IPS-18c (cell line): ENCODE results near the gene SRGAP3.

Experiments used
- H3K4me3 ChIP-seq: 2 replicates; pipeline ENCODE4 v1.7.0; 2013; ENCODE audit warnings: low read depth, mild to moderate bottlenecking, low read length, moderate library complexity; ENCODE audit not compliant: insufficient read depth
- H3K9me3 ChIP-seq: one replicate; pipeline ENCODE4 v1.6.1; 2013; ENCODE audit warnings: mild to moderate bottlenecking, low read length, moderate library complexity; ENCODE audit not compliant: control insufficient read depth, insufficient read depth

Gene SRGAP3

DNA sequence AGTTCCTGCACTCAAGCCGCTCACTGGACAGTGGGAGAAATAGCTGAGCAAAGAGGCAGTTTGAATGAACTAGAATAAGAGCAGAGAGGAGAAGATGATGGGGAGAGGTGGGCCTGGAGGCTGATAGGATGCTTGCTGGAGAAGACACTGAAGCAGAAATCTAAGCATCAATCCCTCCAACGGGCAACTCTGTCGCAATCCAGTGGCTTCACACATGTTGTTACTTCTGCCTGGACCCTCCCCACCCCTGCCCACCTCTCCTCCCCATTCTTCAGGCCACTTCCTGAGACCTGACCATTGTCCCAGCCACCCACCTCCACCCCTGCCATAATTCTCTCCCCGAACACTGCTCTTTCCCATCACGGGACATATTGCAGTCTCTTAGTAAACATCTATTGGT is 76.0 kb downstream of the SRGAP3 start:
- no peak overlapping the region for H3K4me3 ChIP-seq
- no peaks in the 10 kb centered on the region for H3K9me3 ChIP-seq

DNA sequence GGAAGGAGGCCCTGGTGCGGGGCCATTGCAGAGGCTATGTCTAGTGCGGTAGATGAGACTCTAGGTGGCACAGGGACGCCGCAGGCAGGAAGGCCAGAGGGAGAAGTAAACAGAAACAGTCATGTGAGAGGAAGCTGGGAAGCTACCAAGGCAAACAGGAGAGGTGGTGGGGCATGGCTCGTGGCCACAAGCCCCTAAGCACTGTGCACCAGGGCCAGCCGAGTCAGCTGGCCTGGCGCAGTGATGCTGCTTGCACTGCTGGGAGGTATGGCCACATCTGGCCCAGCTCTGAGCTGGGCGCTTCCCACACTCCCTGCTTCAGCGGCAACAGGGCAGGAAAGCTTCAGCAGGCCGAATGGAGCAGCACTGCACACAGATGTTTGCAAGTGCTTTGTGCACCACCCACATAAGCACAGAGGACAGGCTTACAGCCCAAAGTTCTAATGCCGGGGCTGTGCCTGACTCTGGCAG is 76.6 kb downstream of the SRGAP3 start:
- H3K9me3 ChIP-seq: no peaks in the 10 kb centered on the region
- H3K4me3 ChIP-seq: no peak overlapping the region

DNA sequence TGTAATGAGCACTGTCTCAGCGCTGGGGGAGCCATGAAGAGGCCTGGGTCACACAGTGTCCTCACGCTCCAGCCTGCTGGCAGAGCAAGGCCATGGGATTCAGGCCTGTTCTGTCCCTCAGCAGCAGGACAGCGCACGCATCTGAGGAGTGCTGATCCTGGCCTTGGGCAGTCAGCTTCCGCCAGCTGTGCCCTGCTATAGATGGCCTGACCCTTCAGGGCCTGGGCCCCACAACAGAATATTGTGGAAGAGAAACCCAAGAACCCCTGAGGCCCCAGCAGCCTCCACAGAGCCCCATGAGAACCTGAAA is 78.6 kb downstream of the SRGAP3 start:
- H3K9me3 ChIP-seq: no peaks in the 10 kb centered on the region
- H3K4me3 ChIP-seq: no peak overlapping the region

DNA sequence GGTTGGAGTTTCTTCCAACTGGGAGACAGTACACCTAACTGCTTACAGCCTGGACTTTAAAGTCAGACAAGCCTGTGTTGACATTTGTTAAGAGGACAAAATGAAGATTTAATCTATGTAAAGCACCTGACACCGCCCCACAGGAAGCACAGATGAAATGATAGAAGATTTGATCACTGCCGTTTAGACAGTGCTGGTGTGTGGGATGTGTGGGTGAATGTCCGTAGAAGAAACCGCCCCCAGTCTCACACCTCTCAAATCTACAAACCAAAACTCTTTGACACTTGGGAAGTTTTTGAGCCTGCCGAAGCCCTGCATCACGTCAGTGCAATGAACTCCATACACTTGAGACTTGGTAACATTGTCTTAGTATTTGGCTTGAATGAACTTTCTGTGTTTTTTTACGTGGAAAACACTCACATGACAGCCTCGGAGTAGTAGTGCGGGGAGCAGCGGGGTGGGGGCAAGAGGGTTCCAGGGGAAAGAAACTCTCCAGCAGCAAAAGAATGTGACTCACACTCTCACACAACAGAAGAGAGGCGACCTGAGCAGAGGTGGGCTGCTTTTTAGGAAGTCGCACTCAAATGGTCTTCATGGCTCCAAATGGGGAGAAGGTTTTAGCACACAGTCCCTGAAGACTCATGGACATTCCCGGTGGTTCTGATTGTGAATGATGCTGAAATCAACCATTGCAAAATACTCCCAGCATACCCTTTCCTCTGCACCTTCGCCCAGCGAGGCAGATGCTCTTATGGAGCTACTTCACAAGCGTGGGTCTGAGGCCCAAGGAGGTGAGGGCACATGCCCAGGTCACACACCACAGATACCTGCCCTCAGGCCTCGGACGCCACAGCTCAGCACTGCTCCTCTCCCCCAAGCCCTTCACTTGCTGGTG is 79.2 kb downstream of the SRGAP3 start:
- no peaks in the 10 kb centered on the region for H3K9me3 ChIP-seq
- H3K4me3 ChIP-seq: no peak overlapping the region

DNA sequence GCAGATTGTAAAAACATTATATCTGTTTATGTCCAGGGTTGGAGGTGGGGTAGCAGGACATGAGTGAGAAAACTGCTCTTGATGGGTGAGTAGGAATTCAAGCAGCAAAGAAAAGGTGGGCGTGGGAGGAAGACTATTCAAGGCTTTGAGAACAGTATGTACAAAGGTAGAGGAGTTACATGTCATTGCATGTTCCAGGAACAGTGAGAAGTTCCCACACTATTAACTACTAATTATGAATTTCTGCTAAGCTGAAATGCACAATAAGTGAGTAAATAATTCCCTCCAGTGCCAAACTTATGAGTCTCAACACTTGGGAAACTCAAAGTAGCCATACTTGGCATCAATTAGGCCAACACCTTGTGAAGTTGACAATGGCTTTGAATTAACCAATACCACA is 80.1 kb downstream of the SRGAP3 start:
- H3K9me3 ChIP-seq: no peaks in the 10 kb centered on the region
- H3K4me3 ChIP-seq: no peak overlapping the region

DNA sequence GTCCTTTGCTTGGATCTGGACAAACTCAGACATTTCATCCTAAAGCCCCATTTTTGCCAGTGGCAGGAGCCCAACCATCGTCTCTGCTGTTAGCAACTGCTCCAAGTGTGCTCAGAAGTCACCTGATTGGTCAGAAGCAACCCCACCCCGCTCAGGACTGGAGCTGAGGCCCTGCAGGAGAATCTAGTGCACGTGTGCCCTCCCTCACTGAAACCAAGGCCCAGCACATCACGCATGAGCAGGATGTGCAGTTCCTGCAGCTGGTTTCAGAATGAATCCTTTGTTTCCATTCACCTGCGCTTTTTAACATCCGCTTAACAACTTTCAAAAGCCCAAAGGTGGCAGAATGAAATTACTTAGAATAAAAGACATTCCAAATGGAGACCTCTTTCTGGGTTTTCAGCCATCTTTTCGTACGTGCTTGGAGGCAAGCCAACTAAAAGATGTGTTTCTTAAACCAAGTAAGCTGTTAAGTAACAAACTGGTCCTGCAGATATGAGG is 81.2 kb downstream of the SRGAP3 start:
- H3K9me3 ChIP-seq: no peaks in the 10 kb centered on the region
- H3K4me3 ChIP-seq: no peak overlapping the region

DNA sequence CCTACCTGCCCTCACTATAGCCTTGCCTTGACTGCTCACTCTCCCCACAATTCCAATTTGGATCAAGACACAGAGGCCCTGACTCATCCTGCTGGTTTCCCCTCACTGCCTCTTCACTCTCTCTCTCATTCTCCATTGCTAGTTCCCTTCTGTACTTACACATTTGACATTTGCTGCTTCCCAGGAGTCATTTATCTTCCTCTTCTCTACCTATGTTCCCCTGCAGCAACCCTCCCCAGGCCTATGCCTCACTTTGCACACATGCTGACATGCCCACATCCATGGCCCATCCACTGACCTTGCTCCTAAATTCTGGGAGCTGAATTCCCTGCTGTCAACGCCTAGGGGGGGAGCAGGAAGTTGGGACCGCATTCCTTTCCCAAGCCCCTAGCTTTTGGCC is 82.2 kb downstream of the SRGAP3 start:
- no peak overlapping the region for H3K4me3 ChIP-seq
- no peaks in the 10 kb centered on the region for H3K9me3 ChIP-seq

DNA sequence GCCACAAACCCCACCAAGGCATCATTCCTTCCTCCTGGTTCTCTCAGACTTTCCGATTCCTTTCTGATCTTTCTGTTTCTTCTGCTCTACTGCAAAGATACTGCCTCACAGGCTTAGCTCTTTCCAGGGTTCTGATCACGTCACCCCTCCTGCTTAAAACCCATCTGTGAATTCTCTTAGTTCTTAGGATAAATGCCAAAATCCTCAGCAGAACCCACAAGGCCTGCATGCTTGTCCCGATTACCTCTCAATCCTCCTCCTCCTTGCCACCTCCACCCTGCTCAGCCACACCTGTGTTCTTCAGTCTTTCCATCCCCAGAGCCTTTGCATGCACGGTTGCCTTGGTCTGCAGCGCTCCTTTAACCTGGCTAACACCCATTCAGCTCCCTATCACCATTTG is 84.0 kb downstream of the SRGAP3 start:
- H3K9me3 ChIP-seq: no peaks in the 10 kb centered on the region
- H3K4me3 ChIP-seq: no peak overlapping the region

DNA sequence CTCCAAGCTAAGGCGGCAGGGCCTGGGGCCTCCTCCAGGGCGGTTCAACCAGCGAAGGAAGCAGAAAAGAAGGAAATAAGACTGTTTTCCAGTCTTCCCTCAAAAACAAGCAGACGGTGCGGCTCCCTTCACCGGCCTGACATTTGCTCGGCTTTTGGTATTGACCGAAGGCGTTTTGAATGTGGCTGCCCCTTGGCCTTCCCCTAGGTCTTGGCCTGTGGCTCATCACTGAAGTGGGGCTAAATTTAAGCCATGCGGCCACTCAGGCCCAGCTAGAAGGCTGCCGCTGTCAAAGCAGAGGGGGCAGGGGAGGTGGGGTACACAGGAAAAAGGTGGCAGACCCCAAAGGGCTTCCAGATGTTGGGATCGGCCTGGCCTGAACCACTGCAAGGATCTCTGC is 86.2 kb downstream of the SRGAP3 start:
- H3K4me3 ChIP-seq: no peak overlapping the region
- no peaks in the 10 kb centered on the region for H3K9me3 ChIP-seq

DNA sequence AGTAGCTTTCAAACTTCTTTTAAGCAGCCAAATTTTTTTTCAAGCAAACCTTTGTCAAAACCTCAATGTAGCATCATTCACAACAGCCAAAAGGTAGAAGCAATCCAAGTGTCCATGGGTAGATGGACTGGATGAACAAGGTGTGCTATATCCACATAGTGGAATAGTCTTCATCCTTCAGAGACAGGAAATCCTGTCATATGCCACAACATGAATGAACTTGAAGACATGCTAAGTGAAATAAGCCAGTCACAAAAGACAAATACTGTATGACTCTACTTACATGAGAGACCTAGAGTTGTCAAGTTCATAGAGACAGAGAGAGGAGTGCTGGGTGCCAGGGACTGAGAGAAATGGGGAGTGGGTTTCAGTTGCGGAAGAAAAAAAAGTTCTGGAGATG is 87.6 kb downstream of the SRGAP3 start:
- no peaks in the 10 kb centered on the region for H3K9me3 ChIP-seq
- no peak overlapping the region for H3K4me3 ChIP-seq

DNA sequence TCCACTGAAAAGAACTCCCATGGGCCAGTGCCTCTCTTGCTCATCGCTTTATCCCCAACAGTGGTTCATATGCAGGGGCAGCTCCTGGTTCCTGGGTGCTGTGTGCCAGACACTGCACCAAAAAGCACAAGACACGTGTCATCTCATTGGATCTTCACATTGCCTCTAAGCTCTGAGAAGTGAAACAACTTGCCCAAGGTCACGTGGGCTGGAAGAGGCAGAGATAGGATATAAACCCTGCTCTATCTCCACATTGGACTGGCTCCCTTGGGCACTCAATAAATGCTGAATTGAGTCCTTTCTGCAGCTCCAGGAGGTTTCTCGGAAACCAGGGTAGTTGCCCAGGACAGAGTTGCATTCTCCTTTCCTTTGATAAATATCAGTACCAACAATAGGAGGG is 88.1 kb downstream of the SRGAP3 start:
- H3K4me3 ChIP-seq: no peak overlapping the region
- H3K9me3 ChIP-seq: no peaks in the 10 kb centered on the region

DNA sequence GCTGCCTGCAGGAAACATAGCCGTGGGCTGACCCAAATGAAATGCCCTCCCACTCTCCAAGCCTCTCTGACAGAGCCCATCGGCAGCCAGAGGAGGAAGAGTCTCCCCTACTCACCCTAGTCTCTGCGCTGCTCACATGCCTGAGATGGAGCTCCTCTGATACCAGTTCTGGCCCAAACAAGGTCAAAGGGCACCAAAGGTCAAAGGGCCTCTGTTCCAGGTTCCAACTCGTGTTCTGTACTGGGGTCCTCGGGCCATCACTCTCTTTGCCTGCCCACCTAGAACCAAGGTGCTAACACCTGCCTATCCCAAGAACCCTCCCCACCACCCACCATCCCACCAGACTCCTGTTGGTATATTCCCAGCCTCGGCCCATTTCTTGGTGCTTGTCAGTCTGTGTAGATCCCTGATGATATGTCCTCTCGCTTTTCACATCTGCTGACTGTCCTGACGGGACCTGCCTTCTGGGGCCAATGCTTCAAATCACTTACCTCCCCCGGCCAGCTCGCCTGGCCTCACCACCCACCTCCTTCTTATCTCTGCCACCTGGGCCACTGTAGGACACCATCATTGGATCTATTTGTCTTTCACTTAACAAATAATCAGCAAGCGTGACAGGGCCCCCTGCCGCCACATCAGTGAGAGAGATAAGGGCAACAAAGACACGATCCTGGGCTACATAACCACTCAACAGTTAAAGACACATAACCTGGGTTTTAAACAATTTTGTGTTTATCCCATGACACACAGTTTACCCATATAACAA is 90.4 kb downstream of the SRGAP3 start:
- Histone ChIP-seq H3K9me3 (no peaks in the 10 kb centered on the region), H3K4me3 (no peak overlapping the region)

DNA sequence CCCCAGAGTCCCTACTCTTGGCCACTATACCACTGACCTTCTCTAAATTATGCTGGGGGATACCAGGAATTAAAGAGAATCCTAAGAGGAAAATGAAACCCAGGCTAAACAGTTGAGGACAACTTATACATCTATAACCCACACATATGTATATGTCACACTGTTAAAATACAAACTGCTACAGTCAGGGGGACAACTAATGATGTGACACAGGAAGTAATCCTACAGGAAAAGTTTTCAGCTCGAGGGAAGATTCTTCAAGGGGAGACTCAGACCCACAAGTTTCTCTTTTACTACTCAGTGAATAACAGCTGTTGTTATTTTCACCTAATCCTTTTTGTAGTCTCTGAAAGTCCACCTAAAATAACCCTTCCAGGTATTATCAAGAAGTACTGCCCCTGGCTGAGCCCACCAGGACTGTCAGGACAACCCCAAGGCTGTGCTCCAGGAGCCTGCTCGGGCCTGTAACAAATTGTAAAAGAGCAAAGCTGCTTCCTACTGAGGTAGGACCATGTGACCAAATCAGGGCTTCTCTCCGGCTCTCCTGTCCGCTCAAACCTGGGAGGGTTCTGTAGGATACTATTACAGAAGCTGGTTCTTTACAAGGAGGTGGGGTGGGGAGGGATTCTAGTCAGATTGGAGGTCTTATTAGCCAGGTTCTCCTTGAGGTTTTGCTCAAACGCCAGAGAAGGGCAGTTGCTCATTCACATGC is 91.6 kb downstream of the SRGAP3 start:
- Histone ChIP-seq H3K4me3 (no peak overlapping the region), H3K9me3 (no peaks in the 10 kb centered on the region)

DNA sequence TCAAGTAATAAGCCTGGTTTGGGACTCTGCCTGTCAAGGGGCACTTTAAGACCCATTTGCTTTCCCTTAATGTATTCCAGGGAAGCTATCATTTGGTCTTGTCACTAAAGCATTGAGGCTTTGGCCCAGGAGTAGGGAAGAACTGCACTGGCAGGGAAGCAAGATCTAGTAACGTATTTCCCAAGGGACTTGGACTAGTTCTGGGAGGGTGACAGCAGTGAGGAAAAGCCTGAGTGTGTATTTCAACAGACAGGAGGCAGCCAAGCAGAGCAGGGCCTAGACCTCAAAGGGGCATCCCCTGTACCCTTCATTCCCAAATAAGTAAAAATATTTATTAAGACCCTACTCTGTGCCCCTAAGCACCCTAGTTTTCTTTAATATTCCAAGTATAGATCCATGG is 92.8 kb downstream of the SRGAP3 start:
- no peaks in the 10 kb centered on the region for H3K9me3 ChIP-seq
- no peak overlapping the region for H3K4me3 ChIP-seq

DNA sequence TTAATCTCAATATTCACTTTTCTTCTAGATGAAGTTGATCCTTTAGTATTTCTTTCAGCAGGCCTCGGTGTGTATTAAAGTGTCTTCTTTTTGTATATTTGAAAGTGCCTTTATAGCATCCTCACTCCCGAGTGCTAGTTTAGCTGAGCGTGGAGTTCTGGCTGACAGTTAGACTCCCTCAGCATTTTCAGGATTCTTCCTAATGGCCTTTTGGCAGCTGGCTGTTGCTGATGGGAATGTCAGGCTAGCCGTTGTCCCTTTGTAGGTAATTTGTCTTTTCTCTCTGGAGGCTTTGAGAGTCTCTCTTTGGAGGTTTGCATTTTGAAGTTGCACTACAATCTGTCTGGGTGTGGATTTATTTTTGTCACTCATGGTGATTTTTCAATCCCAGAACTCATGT is 94.4 kb downstream of the SRGAP3 start:
- Histone ChIP-seq H3K9me3 (peaks cover 2% of the 10 kb centered on the region), H3K4me3 (no peak overlapping the region)

DNA sequence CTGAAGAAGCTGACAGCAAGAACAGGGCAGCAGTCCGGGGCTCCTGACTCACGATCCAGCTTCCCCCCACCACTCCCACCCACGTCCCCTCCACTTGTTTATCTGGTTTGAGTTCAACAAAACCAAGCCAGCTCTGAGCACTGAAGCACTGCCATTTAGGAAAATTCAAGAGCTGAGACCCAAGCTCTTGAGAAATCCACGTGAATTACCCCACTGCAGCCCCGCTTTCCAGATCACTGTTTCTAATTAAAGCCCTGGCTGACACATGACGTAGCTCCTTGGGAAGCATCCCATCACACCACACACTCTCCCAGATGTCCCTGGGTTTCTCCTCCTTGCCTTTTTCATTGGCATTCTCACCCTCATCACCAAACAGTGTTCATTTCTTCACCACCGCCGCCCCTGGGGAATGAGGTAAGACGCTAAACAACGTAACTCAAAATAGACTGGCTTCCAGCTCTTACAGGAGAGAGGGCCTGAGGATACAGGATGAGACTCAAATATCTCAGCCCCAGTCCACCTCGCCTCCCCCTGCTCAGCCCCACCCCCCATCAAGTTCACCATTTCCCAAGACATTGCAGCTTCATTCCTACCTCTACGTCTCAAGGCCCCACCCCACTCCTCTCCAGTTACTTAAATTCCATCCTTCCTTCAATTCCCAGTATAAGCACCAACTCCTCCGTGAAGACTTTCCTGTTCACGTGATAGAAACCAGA is 95.4 kb downstream of the SRGAP3 start:
- Histone ChIP-seq H3K9me3 (peaks cover 2% of the 10 kb centered on the region), H3K4me3 (no peak overlapping the region)

DNA sequence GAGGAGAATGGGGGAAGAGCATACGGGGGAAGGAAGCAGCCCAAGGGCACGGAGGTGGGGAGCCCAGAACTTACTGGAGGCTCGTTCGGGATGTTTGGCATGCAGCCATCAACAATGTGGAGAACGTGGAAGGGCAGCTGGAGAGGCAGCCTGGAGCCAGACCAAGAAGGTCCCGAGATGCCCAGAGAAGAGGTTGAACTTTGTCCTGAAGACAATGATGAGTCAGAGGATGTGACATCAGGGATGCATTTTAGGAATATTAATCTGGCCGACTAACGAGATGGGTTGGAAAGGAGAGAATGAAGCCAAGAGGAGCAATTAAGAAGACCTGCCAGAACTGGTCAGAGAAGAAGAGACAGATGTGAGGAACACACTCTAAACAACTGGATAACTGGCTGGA is 98.2 kb downstream of the SRGAP3 start:
- H3K4me3 ChIP-seq: no peak overlapping the region; the same call in 1 of the 2 replicates
- H3K9me3 ChIP-seq: peaks cover 2% of the 10 kb centered on the region
